HG02938 (cell line): ENCODE results near the gene GLRA1.

Experiments
- ATAC-seq: cut with Tn5 transposase; IDR thresholded peaks from one replicate; pipeline ENCODE4 v1.9.1; 2021; ENCODE audit warnings: mild to moderate bottlenecking, moderate library complexity; ENCODE audit not compliant: unreplicated experiment

GLRA1 gene

GRCh38 chr5:151924564-151925301 is at the start of gene GLRA1:
TSS of gene GLRA1 (minus strand) at chr5:151924851. CDS start at chr5:151924549, 302 bp downstream.
- no peak for ATAC-seq

DNA sequence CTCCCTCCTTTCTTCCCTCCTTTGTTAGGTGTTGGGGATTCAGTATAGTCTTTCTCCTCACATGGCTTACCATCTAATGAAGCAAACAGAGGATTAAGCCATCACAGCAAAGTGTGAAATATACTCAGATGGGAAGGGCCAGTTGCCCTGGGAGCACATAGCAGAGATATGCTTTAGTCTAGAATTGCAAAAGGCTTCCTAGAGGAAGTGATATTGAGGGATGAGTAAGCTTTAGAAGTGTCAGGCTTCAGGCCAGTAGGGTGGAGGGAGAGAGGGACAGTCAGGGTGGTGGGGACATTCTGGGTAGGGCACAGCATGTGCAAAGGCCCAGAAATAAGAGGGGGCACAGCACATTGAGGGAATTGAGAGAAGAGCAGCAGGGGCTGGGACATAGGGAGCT is 46.2 kb upstream of the GLRA1 start:
- no peak for ATAC-seq

GRCh38 chr5:151967865-151968264 is 43.2 kb upstream of the GLRA1 start:
- no peak for ATAC-seq

DNA sequence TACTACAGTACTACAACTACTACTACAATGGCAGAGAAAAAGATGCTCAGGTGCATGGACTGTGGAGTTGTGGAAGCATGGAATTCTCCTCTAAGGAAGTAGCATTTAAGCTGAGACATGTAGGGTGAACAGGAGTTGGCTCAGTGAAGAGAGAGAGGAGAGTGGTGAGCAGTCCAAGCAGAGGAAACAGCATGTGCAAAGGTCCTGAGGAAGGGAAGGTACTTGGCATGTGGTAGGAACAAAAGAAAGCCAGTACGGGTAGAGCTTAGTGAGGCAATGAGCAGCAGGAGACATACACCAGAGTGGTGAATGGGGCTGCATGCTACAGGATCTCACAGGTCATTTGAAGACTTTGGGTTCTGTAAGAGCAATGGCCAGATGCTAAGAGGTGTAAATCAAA is 41.4 kb upstream of the GLRA1 start:
- ATAC-seq = no peak

GRCh38 chr5:151964471-151964870 is 39.8 kb upstream of the GLRA1 start:
- no peak for ATAC-seq

GRCh38 chr5:151961557-151961956 is 36.9 kb upstream of the GLRA1 start:
- ATAC-seq = no peak

GRCh38 chr5:151958111-151958510 is 33.5 kb upstream of the GLRA1 start:
- ATAC-seq = no peak

DNA sequence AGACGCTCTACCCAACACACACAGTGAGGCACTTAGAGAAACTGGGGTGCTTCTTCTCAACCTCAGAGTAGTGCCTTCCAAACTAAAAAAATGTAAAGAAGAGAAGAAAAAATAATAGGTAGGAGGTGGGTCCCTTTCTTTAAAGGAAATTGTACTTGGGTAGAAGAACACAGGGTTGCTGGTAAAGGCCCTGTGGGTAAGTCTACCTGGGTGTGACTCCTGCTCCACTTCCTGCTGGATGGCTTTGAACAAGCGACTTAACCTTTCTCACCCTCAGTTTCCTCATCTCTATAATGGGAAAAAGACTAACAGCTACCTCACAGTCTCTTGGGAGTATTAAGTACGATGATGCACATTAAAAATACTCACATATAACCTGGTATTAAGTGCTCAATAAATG is 32.1 kb upstream of the GLRA1 start:
- ATAC-seq = no peak

- ATAC-seq = no peak
Observed at GRCh38 chr5:151954255-151954654, 29.6 kb upstream of the GLRA1 start.

- ATAC-seq = no peak
Observed at GRCh38 chr5:151953833-151954232, 29.2 kb upstream of the GLRA1 start.

- no peak for ATAC-seq
Observed at GRCh38 chr5:151952238-151952637, 27.6 kb upstream of the GLRA1 start.

- ATAC-seq = no peak
Observed at GRCh38 chr5:151950706-151951105, 26.1 kb upstream of the GLRA1 start.

GRCh38 chr5:151949701-151950308 is 25.2 kb upstream of the GLRA1 start:
- no peak for ATAC-seq

DNA sequence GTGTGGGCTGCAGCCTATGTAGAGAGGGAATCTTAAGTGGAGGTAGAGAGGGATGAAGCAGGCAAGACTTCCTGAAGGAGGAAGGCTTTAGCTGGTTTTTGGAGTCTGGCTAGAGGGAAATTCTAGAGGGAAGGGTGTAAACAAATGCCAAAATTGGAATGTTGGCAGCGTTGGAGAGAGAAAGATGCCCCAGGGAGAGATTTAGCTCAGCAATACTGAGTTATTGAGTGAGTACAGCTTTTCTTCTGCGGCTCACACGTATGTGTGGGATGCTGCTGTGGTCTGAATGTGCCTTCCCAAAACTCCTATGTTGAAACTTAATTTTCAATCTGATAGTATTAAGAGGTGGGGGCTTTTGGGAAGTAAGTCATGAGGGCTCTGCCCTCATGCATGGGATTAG is 24.5 kb upstream of the GLRA1 start:
- no peak for ATAC-seq

GRCh38 chr5:151947931-151948608 is 23.4 kb upstream of the GLRA1 start:
- ATAC-seq = no peak

- ATAC-seq = no peak
Observed at GRCh38 chr5:151937851-151938250, 13.2 kb upstream of the GLRA1 start.

- no peak for ATAC-seq
Observed at GRCh38 chr5:151935135-151935695, 10.6 kb upstream of the GLRA1 start.

- no peak for ATAC-seq
Observed at GRCh38 chr5:151931260-151931659, 6.6 kb upstream of the GLRA1 start.

- ATAC-seq = no peak
Observed at GRCh38 chr5:151926188-151926587, 1.5 kb upstream of the GLRA1 start.

GRCh38 chr5:151925340-151925739 is 689 bp upstream of the GLRA1 start:
- ATAC-seq = no peak

- ATAC-seq = no peak
Observed at GRCh38 chr5:151923866-151924476, 680 bp downstream of the GLRA1 start.
